HL-60 (cell line): ENCODE measurements around the gene NFE2L3.
"Not testable (repeated sequence)": the region's sequence is repeated elsewhere in the genome, so short reads cannot be mapped to it uniquely, and the experiment has no call there.

Experiments used
- DNase-seq, 2 experiments: peaks; one replicate each; pipeline ENCODE4 v3.0.0-alpha.2; 2010 to 2020; ENCODE audit warnings: low read depth in 1 of 2, low spot score in 1 of 2
- H3K27ac ChIP-seq: fragments of 250-450 bp; sonication (Bioruptor Pico); replicated peaks from 2 replicates; pipeline ENCODE4 v1.5.1; 2020; ENCODE audit warnings: mild to moderate bottlenecking, moderate library complexity
- H3K27me3 ChIP-seq: fragments of 250-450 bp; sonication (Bioruptor Pico); 2 replicates; pipeline ENCODE4 v1.5.1; 2021; ENCODE audit warnings: mild to moderate bottlenecking, moderate library complexity; ENCODE audit not compliant: insufficient read depth, poor library complexity, severe bottlenecking
- H3K4me3 ChIP-seq: replicated peaks from 2 replicates; pipeline ENCODE4 v1.5.1; 2011; ENCODE audit warnings: mild to moderate bottlenecking, control low read depth, low read length; ENCODE audit not compliant: insufficient read depth
- GABPA ChIP-seq: IDR thresholded peaks from 2 replicates; pipeline ENCODE4 v1.6.1; 2012; ENCODE audit warnings: low read depth
- POLR2AphosphoS5 ChIP-seq: IDR thresholded peaks from 2 replicates; pipeline ENCODE4 v1.6.1; 2012; ENCODE audit warnings: low read depth
- SPI1 ChIP-seq: IDR thresholded peaks from 2 replicates; pipeline ENCODE4 v1.6.1; 2012; ENCODE audit warnings: low read depth, mild to moderate bottlenecking, borderline replicate concordance
- TF ChIP-seq, protein P1 (sequence below): IDR thresholded peaks from one replicate; pipeline ENCODE4 v1.5.1; 2011; ENCODE audit warnings: low read length, control low read depth, inconsistent platforms; ENCODE audit not compliant: insufficient read depth
- TF ChIP-seq, protein P2 (sequence below): IDR thresholded peaks from 2 replicates; pipeline ENCODE4 v1.6.1; 2012; ENCODE audit warnings: low read depth; ENCODE audit not compliant: insufficient replicate concordance

NFE2L3 gene

DNA sequence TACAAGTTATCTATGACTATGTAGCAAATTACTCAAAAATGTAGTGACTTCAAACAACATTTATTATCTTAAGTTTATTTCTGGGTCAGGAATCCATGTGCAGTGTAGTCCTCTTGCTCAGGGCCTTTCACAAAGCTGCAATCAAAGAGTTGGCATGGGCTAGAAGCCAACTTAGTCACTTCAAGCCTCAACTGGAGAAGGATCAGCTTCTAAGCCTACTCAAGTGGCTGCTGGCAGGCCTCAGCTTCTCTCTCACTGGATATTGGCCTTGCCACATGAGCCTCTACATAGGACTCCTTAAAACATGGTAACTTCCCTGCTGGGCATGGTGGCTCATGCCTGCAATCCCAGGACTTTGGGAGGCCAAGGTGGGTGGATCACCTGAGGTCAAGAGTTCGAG, 5.0 kb upstream of the NFE2L3 start:
- no peak overlapping the region for H3K27ac ChIP-seq
- DNase-seq: no peak
- no peak overlapping the region for H3K4me3 ChIP-seq
- no peaks in the 10 kb centered on the region for H3K27me3 ChIP-seq
- TF ChIP-seq GABPA (no peak), SPI1 (no peak), POLR2AphosphoS5 (no peak)
- TF ChIP-seq, protein P1, sequence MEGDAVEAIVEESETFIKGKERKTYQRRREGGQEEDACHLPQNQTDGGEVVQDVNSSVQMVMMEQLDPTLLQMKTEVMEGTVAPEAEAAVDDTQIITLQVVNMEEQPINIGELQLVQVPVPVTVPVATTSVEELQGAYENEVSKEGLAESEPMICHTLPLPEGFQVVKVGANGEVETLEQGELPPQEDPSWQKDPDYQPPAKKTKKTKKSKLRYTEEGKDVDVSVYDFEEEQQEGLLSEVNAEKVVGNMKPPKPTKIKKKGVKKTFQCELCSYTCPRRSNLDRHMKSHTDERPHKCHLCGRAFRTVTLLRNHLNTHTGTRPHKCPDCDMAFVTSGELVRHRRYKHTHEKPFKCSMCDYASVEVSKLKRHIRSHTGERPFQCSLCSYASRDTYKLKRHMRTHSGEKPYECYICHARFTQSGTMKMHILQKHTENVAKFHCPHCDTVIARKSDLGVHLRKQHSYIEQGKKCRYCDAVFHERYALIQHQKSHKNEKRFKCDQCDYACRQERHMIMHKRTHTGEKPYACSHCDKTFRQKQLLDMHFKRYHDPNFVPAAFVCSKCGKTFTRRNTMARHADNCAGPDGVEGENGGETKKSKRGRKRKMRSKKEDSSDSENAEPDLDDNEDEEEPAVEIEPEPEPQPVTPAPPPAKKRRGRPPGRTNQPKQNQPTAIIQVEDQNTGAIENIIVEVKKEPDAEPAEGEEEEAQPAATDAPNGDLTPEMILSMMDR: no peak
- TF ChIP-seq, protein P2, sequence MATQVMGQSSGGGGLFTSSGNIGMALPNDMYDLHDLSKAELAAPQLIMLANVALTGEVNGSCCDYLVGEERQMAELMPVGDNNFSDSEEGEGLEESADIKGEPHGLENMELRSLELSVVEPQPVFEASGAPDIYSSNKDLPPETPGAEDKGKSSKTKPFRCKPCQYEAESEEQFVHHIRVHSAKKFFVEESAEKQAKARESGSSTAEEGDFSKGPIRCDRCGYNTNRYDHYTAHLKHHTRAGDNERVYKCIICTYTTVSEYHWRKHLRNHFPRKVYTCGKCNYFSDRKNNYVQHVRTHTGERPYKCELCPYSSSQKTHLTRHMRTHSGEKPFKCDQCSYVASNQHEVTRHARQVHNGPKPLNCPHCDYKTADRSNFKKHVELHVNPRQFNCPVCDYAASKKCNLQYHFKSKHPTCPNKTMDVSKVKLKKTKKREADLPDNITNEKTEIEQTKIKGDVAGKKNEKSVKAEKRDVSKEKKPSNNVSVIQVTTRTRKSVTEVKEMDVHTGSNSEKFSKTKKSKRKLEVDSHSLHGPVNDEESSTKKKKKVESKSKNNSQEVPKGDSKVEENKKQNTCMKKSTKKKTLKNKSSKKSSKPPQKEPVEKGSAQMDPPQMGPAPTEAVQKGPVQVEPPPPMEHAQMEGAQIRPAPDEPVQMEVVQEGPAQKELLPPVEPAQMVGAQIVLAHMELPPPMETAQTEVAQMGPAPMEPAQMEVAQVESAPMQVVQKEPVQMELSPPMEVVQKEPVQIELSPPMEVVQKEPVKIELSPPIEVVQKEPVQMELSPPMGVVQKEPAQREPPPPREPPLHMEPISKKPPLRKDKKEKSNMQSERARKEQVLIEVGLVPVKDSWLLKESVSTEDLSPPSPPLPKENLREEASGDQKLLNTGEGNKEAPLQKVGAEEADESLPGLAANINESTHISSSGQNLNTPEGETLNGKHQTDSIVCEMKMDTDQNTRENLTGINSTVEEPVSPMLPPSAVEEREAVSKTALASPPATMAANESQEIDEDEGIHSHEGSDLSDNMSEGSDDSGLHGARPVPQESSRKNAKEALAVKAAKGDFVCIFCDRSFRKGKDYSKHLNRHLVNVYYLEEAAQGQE: no peak

GRCh38 chr7:26147646-26148306, 4.2 kb upstream of the NFE2L3 start:
- not testable (repeated sequence) for H3K27ac ChIP-seq, H3K27me3 ChIP-seq, H3K4me3 ChIP-seq, DNase-seq

DNA sequence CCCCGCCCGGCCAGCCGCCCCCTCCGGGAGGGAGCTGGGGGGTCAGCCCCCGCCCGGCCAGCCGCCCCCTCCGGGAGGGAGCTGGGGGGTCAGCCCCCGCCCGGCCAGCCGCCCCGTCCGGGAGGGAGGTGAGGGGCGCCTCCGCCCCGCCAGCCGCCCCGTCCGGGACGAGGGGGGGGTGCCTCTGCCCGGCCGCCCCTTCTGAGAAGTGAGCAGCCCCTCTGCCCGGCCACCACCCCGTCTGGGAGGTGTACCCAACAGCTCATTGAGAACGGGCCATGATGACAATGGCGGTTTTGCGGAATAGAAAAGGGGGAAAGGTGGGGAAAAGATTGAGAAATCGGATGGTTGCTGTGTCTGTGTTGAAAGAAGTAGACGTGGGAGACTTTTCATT, 3.7 kb upstream of the NFE2L3 start:
- not testable (repeated sequence) for H3K27me3 ChIP-seq, DNase-seq

DNA sequence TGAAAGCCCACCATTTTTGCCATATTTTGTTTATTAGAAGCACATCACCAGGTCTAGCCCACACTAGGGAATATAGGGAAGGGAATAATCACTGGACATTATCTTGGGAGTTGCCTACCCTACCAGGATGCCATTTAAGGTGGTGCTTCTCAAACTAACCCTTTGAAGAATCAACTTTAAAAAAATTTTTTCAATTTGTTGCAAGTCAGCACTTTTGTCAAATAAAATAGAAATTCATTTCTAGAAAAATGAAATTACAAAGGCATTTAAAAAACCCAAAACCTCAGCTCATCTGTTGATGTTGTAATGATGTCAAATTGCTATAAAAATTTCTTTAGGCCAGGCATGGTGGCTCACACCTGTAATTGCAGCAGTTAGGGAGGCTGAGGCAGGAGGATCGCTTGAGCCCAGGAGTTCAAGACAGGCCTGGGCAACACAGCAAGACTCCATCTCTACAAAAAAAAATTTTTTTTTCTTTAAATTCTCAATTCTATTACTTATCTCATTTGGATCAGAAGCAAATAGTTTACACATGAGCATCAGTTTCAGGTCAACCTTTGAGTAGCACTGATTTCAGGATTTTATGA, 2.5 kb upstream of the NFE2L3 start:
- Histone ChIP-seq H3K27ac (no peak overlapping the region), H3K27me3 (peaks cover 2% of the 10 kb centered on the region), H3K4me3 (no peak overlapping the region)
- DNase-seq: no peak
- TF ChIP-seq, protein P2: no peak
- TF ChIP-seq, protein P1: no peak
- TF ChIP-seq GABPA: no peak
- TF ChIP-seq SPI1: no peak

More for the DNA sequence above, 3.7 kb upstream of the NFE2L3 start:
- not testable (repeated sequence) for H3K4me3 ChIP-seq, H3K27ac ChIP-seq

- H3K4me3 ChIP-seq: no peak overlapping the region
- no peak for DNase-seq
- TF ChIP-seq GABPA (no peak), POLR2AphosphoS5 (no peak), SPI1 (no peak)
- TF ChIP-seq, protein P2: no peak
- TF ChIP-seq, protein P1: no peak
- H3K27me3 ChIP-seq: peaks cover 2% of the 10 kb centered on the region
- H3K27ac ChIP-seq: no peak overlapping the region
These were observed 902 bp upstream of the NFE2L3 start for GRCh38 chr7:26151096-26151495.
